ENCODE data around the gene LRRC7.

The LRRC7 gene

GRCh38 chr1:70084314-70084915, 516.7 kb downstream of the LRRC7 start:
- no peak for DNase-seq (ENCODE audit: low read depth in 3 of 3, low spot score in 1 of 3)

- no peak for DNase-seq (ENCODE audit: low read depth in 3 of 3, low spot score in 1 of 3)
These were observed 517.8 kb downstream of the LRRC7 start for GRCh38 chr1:70085521-70085920.

- no peak for DNase-seq (ENCODE audit: low read depth in 3 of 3, low spot score in 1 of 3)
These were observed 519.2 kb downstream of the LRRC7 start for GRCh38 chr1:70086897-70087296.

- DNase-seq (ENCODE audit: low read depth in 3 of 3, low spot score in 1 of 3) = no peak
These were observed 522.4 kb downstream of the LRRC7 start for GRCh38 chr1:70090141-70090540.

- DNase-seq (ENCODE audit: low read depth in 3 of 3, low spot score in 1 of 3) = no peak
These were observed 523.2 kb downstream of the LRRC7 start for GRCh38 chr1:70090875-70091274.

- no peak for DNase-seq (ENCODE audit: low read depth in 3 of 3, low spot score in 1 of 3)
These were observed 524.1 kb downstream of the LRRC7 start for GRCh38 chr1:70091811-70092210.

GRCh38 chr1:70092526-70092925, 524.8 kb downstream of the LRRC7 start:
- DNase-seq (ENCODE audit: low read depth in 3 of 3, low spot score in 1 of 3) = no peak

GRCh38 chr1:70093250-70093975, 525.7 kb downstream of the LRRC7 start:
- no peak for DNase-seq (ENCODE audit: low read depth in 3 of 3, low spot score in 1 of 3)

- DNase-seq (ENCODE audit: low read depth in 3 of 3, low spot score in 1 of 3) = no peak
These were observed 533.5 kb downstream of the LRRC7 start for GRCh38 chr1:70101231-70101630.

GRCh38 chr1:70101774-70102173, 534.1 kb downstream of the LRRC7 start:
- no peak for DNase-seq (ENCODE audit: low read depth in 3 of 3, low spot score in 1 of 3)

GRCh38 chr1:70103770-70104169, 536.0 kb downstream of the LRRC7 start:
- no peak for DNase-seq (ENCODE audit: low read depth in 3 of 3, low spot score in 1 of 3)

- DNase-seq (ENCODE audit: low read depth in 3 of 3, low spot score in 1 of 3) = no peak
These were observed 541.5 kb downstream of the LRRC7 start for GRCh38 chr1:70109241-70109640.

- no peak for DNase-seq (ENCODE audit: low read depth in 3 of 3, low spot score in 1 of 3)
These were observed 545.1 kb downstream of the LRRC7 start for GRCh38 chr1:70112838-70113237.

- DNase-seq (ENCODE audit: low read depth in 3 of 3, low spot score in 1 of 3) = no peak
These were observed 547.6 kb downstream of the LRRC7 start for GRCh38 chr1:70115315-70115714.

GRCh38 chr1:70117046-70117445, 549.3 kb downstream of the LRRC7 start:
- DNase-seq (ENCODE audit: low read depth in 3 of 3, low spot score in 1 of 3) = no peak

- no peak for DNase-seq (ENCODE audit: low read depth in 3 of 3, low spot score in 1 of 3)
These were observed 566.4 kb downstream of the LRRC7 start for GRCh38 chr1:70134148-70134547.

GRCh38 chr1:70140343-70140742, 572.6 kb downstream of the LRRC7 start:
- DNase-seq (ENCODE audit: low read depth in 3 of 3, low spot score in 1 of 3) = no peak

- DNase-seq (ENCODE audit: low read depth in 3 of 3, low spot score in 1 of 3) = no peak
These were observed 573.2 kb downstream of the LRRC7 start for GRCh38 chr1:70140894-70141293.

GRCh38 chr1:70142075-70142474, 574.4 kb downstream of the LRRC7 start:
- no peak for DNase-seq (ENCODE audit: low read depth in 3 of 3, low spot score in 1 of 3)

GRCh38 chr1:70143048-70143659, 575.4 kb downstream of the LRRC7 start:
- DNase-seq (ENCODE audit: low read depth in 3 of 3, low spot score in 1 of 3) = no peak

- no peak for DNase-seq (ENCODE audit: low read depth in 3 of 3, low spot score in 1 of 3)
These were observed 578.8 kb downstream of the LRRC7 start for GRCh38 chr1:70146488-70146887.

- DNase-seq (ENCODE audit: low read depth in 3 of 3, low spot score in 1 of 3) = no peak
These were observed 582.7 kb downstream of the LRRC7 start for GRCh38 chr1:70150444-70150843.

- no peak for DNase-seq (ENCODE audit: low read depth in 3 of 3, low spot score in 1 of 3)
These were observed 586.0 kb downstream of the LRRC7 start for GRCh38 chr1:70153739-70154138.
